GM18505 (cell line): ENCODE data around the gene EFHD1.
"Not testable (repeated sequence)": the region's sequence is repeated elsewhere in the genome, so short reads cannot be mapped to it uniquely, and the experiment has no call there.

Experiments
- ATAC-seq: cut with Tn5 transposase; IDR thresholded peaks from one replicate; pipeline ENCODE4 v1.9.1; 2021; ENCODE audit not compliant: unreplicated experiment
- POLR2A ChIP-seq: IDR thresholded peaks from 4 replicates; pipeline ENCODE4 v1.6.1; 2011; ENCODE audit warnings: borderline replicate concordance; ENCODE audit not compliant: insufficient read depth, insufficient read length; ENCODE audit errors: extremely low read depth

EFHD1 gene

DNA sequence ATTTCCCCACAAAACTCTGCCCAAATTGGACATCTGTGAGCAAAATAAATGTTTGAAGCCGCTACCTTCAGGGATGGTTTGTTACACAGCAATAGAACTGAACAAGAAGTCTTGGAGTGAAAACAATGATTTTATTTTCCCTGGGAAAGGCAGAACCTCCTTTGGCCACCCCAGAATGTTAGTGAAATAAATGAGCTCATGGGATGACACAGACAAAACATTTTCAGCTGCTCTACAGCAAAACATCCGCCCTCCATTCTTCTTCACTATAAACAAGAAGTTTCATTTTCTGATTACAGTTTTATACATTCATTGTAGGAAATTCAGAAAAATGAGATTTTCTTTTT, 4.3 kb upstream of the EFHD1 start:
- TF ChIP-seq POLR2A = no peak
- no peak for ATAC-seq

DNA sequence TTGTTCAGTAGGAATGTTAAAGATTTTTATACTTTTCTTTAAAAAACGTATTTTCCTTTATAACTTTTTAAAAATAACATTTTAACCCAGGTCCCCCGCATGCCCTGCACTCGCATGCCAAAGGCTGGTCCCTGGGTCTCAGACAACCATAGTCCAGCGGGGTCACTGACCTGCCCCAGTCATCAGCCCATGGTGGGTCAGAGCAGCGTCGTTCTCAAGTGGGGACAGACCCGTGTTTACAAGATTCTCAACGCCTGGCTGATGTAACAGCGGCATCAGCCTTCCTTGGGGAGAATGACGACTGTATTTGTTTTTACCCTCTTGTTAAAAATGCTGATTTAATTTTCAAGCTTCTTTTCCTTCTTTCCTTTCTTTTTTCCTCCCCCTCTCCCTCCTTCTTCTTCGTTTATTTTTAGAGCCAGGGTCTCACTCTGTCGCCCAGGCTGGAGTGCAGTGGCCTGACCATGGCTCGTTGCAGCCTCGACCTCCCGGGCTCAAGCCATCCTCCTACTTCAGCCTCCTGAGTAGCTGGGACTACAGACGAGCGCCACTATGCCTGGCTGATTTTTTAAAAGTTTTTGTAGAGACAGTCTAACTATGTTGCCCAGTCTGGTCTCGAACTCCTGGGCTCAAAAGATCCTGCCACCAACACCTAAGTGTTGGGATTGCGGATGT, 1.0 kb upstream of the EFHD1 start:
- no peak for ATAC-seq
- TF ChIP-seq POLR2A = no peak

GRCh38 chr2:232632904-232633412, 446 bp upstream of the EFHD1 start:
- no peak for TF ChIP-seq POLR2A
- ATAC-seq = no peak

GRCh38 chr2:232634206-232635150, 1.1 kb downstream of the EFHD1 start:
- no peak for TF ChIP-seq POLR2A
- ATAC-seq = no peak

- ATAC-seq = not testable (repeated sequence)
Observed at GRCh38 chr2:232635376-232635775, 2.0 kb downstream of the EFHD1 start.

DNA sequence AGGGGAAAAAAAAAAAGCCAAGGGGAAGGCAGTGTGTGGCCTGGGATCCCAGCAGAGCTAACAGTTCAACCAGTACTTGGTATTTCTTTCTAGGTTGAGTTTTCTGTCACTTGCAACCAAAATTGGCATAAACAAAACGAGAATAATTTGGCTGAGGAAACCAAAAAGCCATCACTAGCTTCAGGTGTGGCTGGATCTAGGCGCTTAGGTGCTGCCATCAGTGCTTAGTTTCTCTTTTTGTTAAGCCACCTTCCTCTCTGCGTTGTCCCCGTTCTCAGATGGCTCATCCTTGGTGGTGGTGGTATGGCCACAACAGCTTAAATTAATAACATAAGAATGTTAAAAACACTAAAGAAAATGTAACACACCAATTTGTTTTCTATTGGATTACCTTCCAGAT, 2.4 kb downstream of the EFHD1 start:
- ATAC-seq = no peak
- no peak for TF ChIP-seq POLR2A

DNA sequence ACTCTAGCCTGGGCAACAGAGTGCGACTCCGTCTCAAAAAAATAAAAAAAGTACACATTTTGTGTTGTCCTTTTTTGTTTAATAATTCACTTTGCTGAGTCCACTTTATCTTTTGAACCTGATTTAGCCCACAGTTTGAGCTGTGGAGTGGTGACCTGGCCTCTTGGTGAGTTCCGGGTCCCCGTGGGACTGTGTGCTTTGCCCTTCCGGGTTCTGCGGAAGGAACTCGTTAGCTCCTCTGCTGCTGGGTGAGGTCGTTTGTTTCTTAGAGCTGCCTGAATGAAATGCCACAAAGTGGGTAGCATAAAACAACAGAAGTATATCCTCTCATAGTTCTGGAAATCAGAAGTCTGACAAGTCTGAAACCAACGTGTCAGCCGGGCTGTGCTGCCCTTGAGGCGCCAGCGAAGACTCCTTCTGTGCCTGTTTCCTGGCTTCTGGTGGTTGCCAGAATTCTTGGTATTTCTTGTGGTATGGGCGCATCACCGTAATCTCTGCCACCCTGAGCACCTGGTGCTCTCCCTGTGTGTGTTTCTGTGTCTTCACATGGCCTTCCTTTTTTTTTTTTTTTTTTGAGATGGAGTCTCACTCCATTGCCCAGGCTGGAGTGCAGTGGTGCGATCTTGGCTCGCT, 3.5 kb downstream of the EFHD1 start:
- ATAC-seq = no peak
- no peak for TF ChIP-seq POLR2A

GRCh38 chr2:232637866-232638583, 4.6 kb downstream of the EFHD1 start:
- no peak for TF ChIP-seq POLR2A
- ATAC-seq = no peak

DNA sequence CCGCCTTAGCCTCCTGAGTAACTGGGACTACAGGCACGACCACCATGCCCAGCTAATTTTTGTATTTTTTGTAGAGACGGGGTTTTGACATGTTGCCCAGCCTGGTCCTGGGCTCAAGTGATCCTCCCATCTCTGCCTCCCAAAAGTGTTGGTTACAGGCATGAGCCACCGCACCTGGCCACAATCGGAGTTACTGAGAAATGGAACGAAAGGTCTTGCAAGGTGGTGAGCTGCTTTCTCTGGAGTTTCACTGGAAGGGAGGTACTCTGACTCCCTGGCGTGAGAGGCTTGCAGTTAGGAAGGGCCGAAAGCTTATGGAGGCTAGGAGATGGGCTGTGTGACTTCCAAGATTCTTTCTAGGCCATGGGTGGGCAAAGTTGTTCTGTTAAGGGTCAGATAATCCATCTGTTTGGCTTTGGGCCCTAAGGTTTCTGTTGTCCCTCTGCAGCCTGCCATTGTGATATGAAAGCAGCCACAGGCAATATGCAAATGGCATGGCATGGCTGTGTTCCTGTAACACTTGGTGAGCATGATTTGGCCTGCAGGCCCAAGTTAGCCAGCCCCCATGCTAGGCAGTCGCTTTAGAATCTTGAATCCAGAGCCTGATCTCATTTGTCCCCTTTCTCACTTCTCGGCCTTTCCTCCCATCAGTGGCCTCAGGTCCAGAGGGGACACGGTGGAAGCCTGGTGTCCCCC, 7.9 kb downstream of the EFHD1 start:
- no peak for ATAC-seq
- no peak for TF ChIP-seq POLR2A

GRCh38 chr2:232643147-232643425, 9.7 kb downstream of the EFHD1 start:
- no peak for TF ChIP-seq POLR2A
- no peak for ATAC-seq

DNA sequence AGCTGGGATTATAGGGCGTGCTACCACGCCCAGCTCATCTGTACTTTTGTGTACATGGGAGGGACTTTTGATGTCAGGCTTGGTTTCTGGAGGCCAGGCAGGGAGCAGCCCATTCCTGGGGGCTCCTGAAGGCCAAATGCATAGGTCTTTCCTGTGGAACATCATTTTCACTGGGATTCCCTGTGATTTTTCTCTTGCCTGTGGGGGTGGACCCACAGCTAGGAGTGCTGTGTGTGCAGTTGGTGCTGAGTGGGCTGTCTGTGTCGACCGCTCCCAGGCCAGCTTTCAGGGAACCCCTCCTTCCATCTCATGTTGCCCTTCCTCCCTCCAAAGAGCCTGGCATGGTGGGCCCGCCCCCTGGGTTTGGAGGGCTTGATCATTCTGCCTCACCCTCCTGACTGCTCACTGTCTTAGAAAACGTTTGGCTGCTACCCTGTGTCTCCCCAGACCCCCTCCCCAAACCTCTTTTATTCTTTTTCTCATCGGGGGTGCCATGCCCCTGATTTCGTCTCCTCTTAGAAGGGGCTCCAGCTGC, 10.5 kb downstream of the EFHD1 start:
- no peak for TF ChIP-seq POLR2A
- no peak for ATAC-seq

GRCh38 chr2:232645061-232645460, 11.7 kb downstream of the EFHD1 start:
- TF ChIP-seq POLR2A = no peak
- ATAC-seq = no peak
